Muscle layer of colon (tissue), 2 donors: Measurements from ENCODE around the gene ADAM33.
A peak's percentile ranks its signal among the peaks of the same experiment; 100 is the strongest.

Source experiments
- H3K27ac ChIP-seq: one replicate; pipeline ENCODE4 v1.7.0; 2013; ENCODE audit warnings: low read depth, mild to moderate bottlenecking, low read length, moderate library complexity
- H3K27me3 ChIP-seq, 2 donors: one replicate each; pipeline ENCODE4 v1.7.0; 2013; ENCODE audit warnings: low read length in 2 of 2, mild to moderate bottlenecking in 2 of 2; ENCODE audit not compliant: insufficient read depth in 2 of 2, control insufficient read depth in 1 of 2
- H3K36me3 ChIP-seq: one replicate; pipeline ENCODE4 v1.7.0; 2013; ENCODE audit warnings: mild to moderate bottlenecking, low read length; ENCODE audit not compliant: insufficient read depth
- H3K4me1 ChIP-seq: one replicate; pipeline ENCODE4 v1.7.0; 2013; ENCODE audit warnings: mild to moderate bottlenecking, low read length; ENCODE audit not compliant: insufficient read depth
- H3K4me3 ChIP-seq, 2 donors: one replicate each; pipeline ENCODE4 v1.7.0; 2013; ENCODE audit warnings: low read length in 2 of 2, low read depth in 1 of 2, mild to moderate bottlenecking in 1 of 2, moderate library complexity in 1 of 2
- H3K9ac ChIP-seq: one replicate; pipeline ENCODE4 v1.7.0; 2013; ENCODE audit warnings: low read length
- H3K9me3 ChIP-seq: one replicate; pipeline ENCODE4 v1.7.0; 2013; ENCODE audit warnings: mild to moderate bottlenecking, low read length
- donor health status: abdominal sarcoma.
- donor health status: Adenocarcinoma of cecum.

The ADAM33 gene

GRCh38 chr20:3680701-3681351, 984 bp downstream of the ADAM33 start:
- H3K36me3 ChIP-seq, result peaks cover 4% of the 10 kb centered on the region
- H3K27ac ChIP-seq, result peak overlapping the region; percentile 79
- H3K27me3 ChIP-seq, result no peaks in the 10 kb centered on the region
- H3K4me1 ChIP-seq, result peaks cover 47% of the 10 kb centered on the region
- H3K9me3 ChIP-seq, result no peaks in the 10 kb centered on the region
- H3K9ac ChIP-seq, result peak overlapping the region; percentile 41
- H3K4me3 ChIP-seq, result peak overlapping the region; percentile 28 to 67

DNA sequence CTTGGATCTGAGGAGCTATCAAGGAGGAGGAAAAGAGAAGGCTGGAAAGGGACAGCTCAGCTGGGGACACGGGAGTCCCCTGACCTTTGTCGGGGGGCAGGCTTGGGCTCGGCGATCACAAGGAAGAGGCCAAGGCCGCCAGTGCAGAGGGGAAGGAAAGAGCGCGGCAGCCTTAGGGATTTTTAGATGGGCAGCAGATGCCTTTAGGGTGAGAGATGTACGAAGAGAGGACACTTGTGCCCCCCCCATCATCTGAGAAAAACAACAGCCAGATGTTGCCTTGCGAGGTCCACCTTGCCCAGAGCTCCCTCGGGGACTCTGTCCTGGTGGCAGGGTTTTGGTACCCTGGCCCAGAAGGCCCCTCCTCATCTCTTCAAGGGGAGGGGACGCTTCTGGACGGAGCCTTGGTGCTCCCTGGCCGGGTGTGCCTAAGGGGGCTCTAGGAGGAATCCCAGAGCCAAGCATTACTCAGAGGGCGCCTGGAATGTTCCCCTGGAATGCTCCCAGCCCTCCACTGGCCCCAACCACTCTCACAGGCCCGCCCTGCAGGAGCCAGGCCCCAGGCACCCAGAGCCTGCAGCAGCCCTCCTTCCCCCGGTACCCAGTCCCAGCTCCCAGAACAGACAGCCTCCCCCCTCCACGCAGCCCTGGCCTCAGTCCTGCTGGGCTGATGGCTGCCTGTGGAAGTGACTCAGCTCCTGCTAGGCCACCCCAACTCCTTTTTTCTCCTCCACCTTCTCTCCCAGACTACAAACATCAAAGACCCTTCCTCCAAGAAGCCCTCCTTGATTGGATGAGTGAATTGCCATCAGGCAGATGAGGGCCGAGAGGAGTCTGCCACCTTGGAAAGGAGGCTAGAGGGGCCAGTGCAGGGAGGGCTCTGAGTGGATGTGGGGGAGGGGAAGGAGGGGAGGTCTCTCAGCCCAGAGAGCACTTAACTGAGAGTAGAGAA, 1.8 kb downstream of the ADAM33 start:
- Histone ChIP-seq H3K36me3 (peaks cover 12% of the 10 kb centered on the region), H3K9ac (peak overlapping the region; percentile 41), H3K4me3 (peak overlapping the region; percentile 28 to 67), H3K27ac (peak overlapping the region; percentile 79), H3K9me3 (no peaks in the 10 kb centered on the region), H3K4me1 (peaks cover 47% of the 10 kb centered on the region), H3K27me3 (no peaks in the 10 kb centered on the region)

GRCh38 chr20:3678856-3679720, 2.7 kb downstream of the ADAM33 start:
- Histone ChIP-seq H3K9ac (peak overlapping the region; percentile 41), H3K4me3 (peak overlapping the region in 1 of 2 donors; percentile 67), H3K4me1 (peaks cover 47% of the 10 kb centered on the region), H3K36me3 (peaks cover 20% of the 10 kb centered on the region), H3K27ac (peak overlapping the region; percentile 79), H3K9me3 (no peaks in the 10 kb centered on the region), H3K27me3 (peaks cover 0 to 5% of the 10 kb centered on the region in 2 donors)

- Histone ChIP-seq H3K27ac (peak overlapping the region; percentile 79), H3K27me3 (peaks cover 0 to 5% of the 10 kb centered on the region in 2 donors), H3K9ac (peak overlapping the region; percentile 37), H3K4me1 (peaks cover 47% of the 10 kb centered on the region), H3K9me3 (no peaks in the 10 kb centered on the region), H3K4me3 (no peak overlapping the region), H3K36me3 (peaks cover 20% of the 10 kb centered on the region)
Observed at GRCh38 chr20:3678198-3678597, 3.6 kb downstream of the ADAM33 start.

- Histone ChIP-seq H3K9ac (peak overlapping the region; percentile 37), H3K27ac (peak overlapping the region; percentile 79)
Observed at GRCh38 chr20:3677733-3678132, 4.1 kb downstream of the ADAM33 start.

DNA sequence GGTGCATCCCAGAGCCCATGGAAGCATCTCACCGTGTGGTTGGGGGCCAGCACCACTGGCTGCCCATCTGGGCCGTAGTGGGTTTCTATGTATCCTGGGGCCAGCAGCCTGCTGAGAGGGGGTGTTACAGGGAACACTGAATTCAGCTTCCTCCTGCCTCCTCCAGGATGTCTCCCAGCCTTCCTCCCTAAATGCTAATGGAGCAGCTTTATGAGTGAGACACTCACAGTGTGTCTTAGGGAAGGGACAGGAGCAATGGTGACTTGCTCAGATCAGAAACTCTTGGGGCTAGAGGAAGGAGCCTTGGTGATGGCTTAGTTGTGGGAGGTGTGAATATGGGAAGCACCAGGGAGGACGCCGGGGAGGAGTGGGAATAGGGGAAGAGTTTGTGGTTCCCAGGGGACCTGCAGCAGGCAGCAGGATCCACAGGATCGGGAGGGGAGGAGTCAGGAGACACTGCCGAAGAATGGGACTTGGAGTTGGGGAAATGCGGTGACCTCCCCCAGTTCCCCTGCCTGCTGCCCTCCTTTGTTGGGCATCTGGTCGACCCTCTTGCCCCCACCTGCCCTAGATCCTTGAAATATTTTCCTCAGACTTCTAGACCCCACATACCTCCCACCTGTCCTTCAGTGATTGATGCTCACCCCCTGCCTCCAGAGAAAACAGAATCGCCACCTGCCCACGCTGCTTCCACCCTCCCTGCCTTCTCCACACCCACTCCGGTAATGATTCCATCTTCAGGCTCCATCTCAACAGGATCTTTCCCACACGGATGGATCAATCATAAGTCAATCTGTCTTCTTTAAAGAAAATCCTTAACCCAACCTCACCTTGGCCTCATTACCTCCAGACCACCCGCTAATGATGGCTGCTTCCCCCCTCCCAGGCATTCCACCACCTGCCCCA, 6.6 kb downstream of the ADAM33 start:
- Histone ChIP-seq H3K4me1 (peaks cover 40% of the 10 kb centered on the region), H3K9ac (no peak overlapping the region), H3K27ac (no peak overlapping the region), H3K36me3 (peaks cover 30% of the 10 kb centered on the region), H3K27me3 (peaks cover 0 to 5% of the 10 kb centered on the region in 2 donors), H3K4me3 (no peak overlapping the region), H3K9me3 (no peaks in the 10 kb centered on the region)

More at GRCh38 chr20:3677733-3678132, 4.1 kb downstream of the ADAM33 start:
- H3K4me1 ChIP-seq, result peaks cover 47% of the 10 kb centered on the region
- no peak overlapping the region for H3K4me3 ChIP-seq
- H3K27me3 ChIP-seq, result peaks cover 0 to 5% of the 10 kb centered on the region in 2 donors
- H3K9me3 ChIP-seq, result no peaks in the 10 kb centered on the region
- peaks cover 23% of the 10 kb centered on the region for H3K36me3 ChIP-seq

GRCh38 chr20:3674447-3674846, 7.4 kb downstream of the ADAM33 start:
- Histone ChIP-seq H3K27me3 (peaks cover 0 to 5% of the 10 kb centered on the region in 2 donors), H3K9me3 (no peaks in the 10 kb centered on the region), H3K4me1 (peaks cover 40% of the 10 kb centered on the region)

GRCh38 chr20:3673221-3674070, 8.4 kb downstream of the ADAM33 start:
- H3K4me3 ChIP-seq, result no peak overlapping the region
- H3K9me3 ChIP-seq, result no peaks in the 10 kb centered on the region
- peaks cover 0 to 5% of the 10 kb centered on the region in 2 donors for H3K27me3 ChIP-seq
- H3K9ac ChIP-seq, result no peak overlapping the region
- no peak overlapping the region for H3K27ac ChIP-seq
- H3K36me3 ChIP-seq, result peaks cover 36% of the 10 kb centered on the region
- peaks cover 38% of the 10 kb centered on the region for H3K4me1 ChIP-seq

More at GRCh38 chr20:3674447-3674846, 7.4 kb downstream of the ADAM33 start:
- Histone ChIP-seq H3K27ac (no peak overlapping the region), H3K4me3 (no peak overlapping the region), H3K36me3 (peaks cover 30% of the 10 kb centered on the region), H3K9ac (no peak overlapping the region)

- peaks cover 0 to 5% of the 10 kb centered on the region in 2 donors for H3K27me3 ChIP-seq
- H3K4me3 ChIP-seq, result no peak overlapping the region
- H3K36me3 ChIP-seq, result peaks cover 40% of the 10 kb centered on the region
- H3K4me1 ChIP-seq, result peaks cover 30% of the 10 kb centered on the region
- H3K9ac ChIP-seq, result no peak overlapping the region
- H3K9me3 ChIP-seq, result no peaks in the 10 kb centered on the region
- H3K27ac ChIP-seq, result no peak overlapping the region
Observed at GRCh38 chr20:3672547-3673171, 9.2 kb downstream of the ADAM33 start.
